Left lobe of liver (tissue), 2 donors: ENCODE measurements around the gene APBB2. TPM values are rescaled to one million over a fixed set of nuclear protein-coding genes. Genes with fewer than 3 reads are reported as not detected.
A peak's percentile ranks its signal among the peaks of the same experiment; 100 is the strongest.
"Not testable (repeated sequence)": the region's sequence is repeated elsewhere in the genome, so short reads cannot be mapped to it uniquely, and the experiment has no call there.

ENCODE experiments used
- ATAC-seq: fragments of 200-7000 bp; cut with Tn5 transposase; one replicate; pipeline ENCODE4 v1.9.1; 2020; ENCODE audit warnings: mild to moderate bottlenecking, moderate library complexity
- DNase-seq: peaks from one replicate; pipeline ENCODE4 v3.0.0-alpha.2; 2020; ENCODE audit warnings: low spot score
- total RNA-seq: library from RNA; stranded (reverse); gene quantifications from one replicate; pipeline ENCODE4 v1.2.1, GENCODE V29; 2021
- donor health status: DM: no; HTN: no; CAD: no; lungs with moderate emphysema.
- donor health status: DM: no; HTN: yes; CAD: no.

APBB2 gene
- total RNA-seq, 1 donor from 2014 or later = 26.2 TPM

- ATAC-seq (no peak), DNase-seq (no peak)
Measured at GRCh38 chr4:40842318-40842717, 372.0 kb downstream of the APBB2 start.

GRCh38 chr4:40840985-40841571, 373.3 kb downstream of the APBB2 start:
- ATAC-seq (peak; percentile 93), DNase-seq (peak; percentile 64)

- ATAC-seq = no peak
- DNase-seq = no peak
Measured at GRCh38 chr4:40840255-40840984, 373.9 kb downstream of the APBB2 start.

- no peak for ATAC-seq
- no peak for DNase-seq
Measured at GRCh38 chr4:40838742-40839141, 375.6 kb downstream of the APBB2 start.

- DNase-seq = no peak
- no peak for ATAC-seq
Measured at GRCh38 chr4:40837094-40837870, 377.1 kb downstream of the APBB2 start.

- ATAC-seq = no peak
- no peak for DNase-seq
Measured at GRCh38 chr4:40833212-40833611, 381.1 kb downstream of the APBB2 start.

- ATAC-seq = no peak
Measured at GRCh38 chr4:40832175-40832574, 382.2 kb downstream of the APBB2 start.

GRCh38 chr4:40831146-40831907, 383.0 kb downstream of the APBB2 start:
- no peak for ATAC-seq
- no peak for DNase-seq

More at GRCh38 chr4:40832175-40832574, 382.2 kb downstream of the APBB2 start:
- DNase-seq = no peak

GRCh38 chr4:40829586-40829985, 384.8 kb downstream of the APBB2 start:
- no peak for ATAC-seq
- no peak for DNase-seq

GRCh38 chr4:40828661-40829060, 385.7 kb downstream of the APBB2 start:
- no peak for DNase-seq

GRCh38 chr4:40827758-40828157, 386.6 kb downstream of the APBB2 start:
- no peak for DNase-seq

More at GRCh38 chr4:40828661-40829060, 385.7 kb downstream of the APBB2 start:
- ATAC-seq = no peak

GRCh38 chr4:40826821-40827220, 387.5 kb downstream of the APBB2 start:
- ATAC-seq (no peak), DNase-seq (no peak)

More at GRCh38 chr4:40827758-40828157, 386.6 kb downstream of the APBB2 start:
- ATAC-seq = no peak

GRCh38 chr4:40825014-40825838, 389.1 kb downstream of the APBB2 start:
- peak; percentile 42 for DNase-seq
- no peak for ATAC-seq

- ATAC-seq (no peak), DNase-seq (peak; percentile 31)
Measured at GRCh38 chr4:40822420-40823166, 391.7 kb downstream of the APBB2 start.

GRCh38 chr4:40820101-40820500, 394.2 kb downstream of the APBB2 start:
- no peak for DNase-seq
- no peak for ATAC-seq

- peak; percentile 59 for ATAC-seq
- not testable (repeated sequence) for DNase-seq
Measured at GRCh38 chr4:40817157-40817556, 397.2 kb downstream of the APBB2 start.

GRCh38 chr4:40812856-40813255, 401.5 kb downstream of the APBB2 start:
- DNase-seq (no peak), ATAC-seq (no peak)

- DNase-seq (no peak), ATAC-seq (no peak)
Measured at GRCh38 chr4:40812386-40812785, 402.0 kb downstream of the APBB2 start.

- ATAC-seq = no peak
Measured at GRCh38 chr4:40811956-40812355, 402.4 kb downstream of the APBB2 start.

More at GRCh38 chr4:40811956-40812355, 402.4 kb downstream of the APBB2 start:
- no peak for DNase-seq
